Chondrocyte (in vitro differentiated cells): Measurements from ENCODE around the gene MEX3D. TPM values are rescaled to one million over a fixed set of nuclear protein-coding genes. Genes with fewer than 3 reads are reported as not detected.

ENCODE experiments used
- DNase-seq: peaks from one replicate; pipeline ENCODE4 v3.0.0; 2021; ENCODE audit warnings: mixed read lengths, low spot score
- H3K27ac Mint-ChIP-seq: one replicate; pipeline ENCODE4 v1.8.0; 2021; ENCODE audit warnings: mild to moderate bottlenecking, moderate library complexity, mixed read lengths; ENCODE audit not compliant: unreplicated experiment
- H3K27me3 Mint-ChIP-seq: 2 replicates; pipeline ENCODE4 v1.8.0; 2021; ENCODE audit warnings: low read depth, mixed read lengths
- H3K36me3 Mint-ChIP-seq: 2 replicates; pipeline ENCODE4 v1.8.0; 2021; ENCODE audit warnings: low read depth, mixed read lengths
- H3K4me1 Mint-ChIP-seq: 2 replicates; pipeline ENCODE4 v1.8.0; 2021; ENCODE audit warnings: low read depth, mild to moderate bottlenecking, mixed read lengths
- H3K4me3 Mint-ChIP-seq: one replicate; pipeline ENCODE4 v1.8.0; 2021; ENCODE audit warnings: mild to moderate bottlenecking, moderate library complexity, mixed read lengths; ENCODE audit not compliant: unreplicated experiment
- H3K9me3 Mint-ChIP-seq: 2 replicates; pipeline ENCODE4 v1.8.0; 2021; ENCODE audit warnings: low read depth, mixed read lengths
- total RNA-seq: library from RNA; stranded (reverse); gene quantifications from 3 replicates; pipeline ENCODE4 v1.2.1, GENCODE V29; 2021
- TF ChIP-seq, protein P1 (sequence below): fragments of 200-600 bp; sonication (generic); IDR thresholded peaks from 2 replicates; pipeline ENCODE4 v1.5.0; 2021; ENCODE audit warnings: antibody characterized with exemption, mild to moderate bottlenecking, moderate library complexity

Gene MEX3D
- total RNA-seq, 1 donor from 2014 or later: 60.1 TPM

GRCh38 chr19:1601613-1602064, 33.5 kb upstream of the MEX3D start:
- TF ChIP-seq, protein P1, sequence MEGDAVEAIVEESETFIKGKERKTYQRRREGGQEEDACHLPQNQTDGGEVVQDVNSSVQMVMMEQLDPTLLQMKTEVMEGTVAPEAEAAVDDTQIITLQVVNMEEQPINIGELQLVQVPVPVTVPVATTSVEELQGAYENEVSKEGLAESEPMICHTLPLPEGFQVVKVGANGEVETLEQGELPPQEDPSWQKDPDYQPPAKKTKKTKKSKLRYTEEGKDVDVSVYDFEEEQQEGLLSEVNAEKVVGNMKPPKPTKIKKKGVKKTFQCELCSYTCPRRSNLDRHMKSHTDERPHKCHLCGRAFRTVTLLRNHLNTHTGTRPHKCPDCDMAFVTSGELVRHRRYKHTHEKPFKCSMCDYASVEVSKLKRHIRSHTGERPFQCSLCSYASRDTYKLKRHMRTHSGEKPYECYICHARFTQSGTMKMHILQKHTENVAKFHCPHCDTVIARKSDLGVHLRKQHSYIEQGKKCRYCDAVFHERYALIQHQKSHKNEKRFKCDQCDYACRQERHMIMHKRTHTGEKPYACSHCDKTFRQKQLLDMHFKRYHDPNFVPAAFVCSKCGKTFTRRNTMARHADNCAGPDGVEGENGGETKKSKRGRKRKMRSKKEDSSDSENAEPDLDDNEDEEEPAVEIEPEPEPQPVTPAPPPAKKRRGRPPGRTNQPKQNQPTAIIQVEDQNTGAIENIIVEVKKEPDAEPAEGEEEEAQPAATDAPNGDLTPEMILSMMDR: peak; percentile 40
- no peaks in the 10 kb centered on the region for H3K9me3 Mint-ChIP-seq
- no peak overlapping the region for H3K4me3 Mint-ChIP-seq
- H3K27ac Mint-ChIP-seq: peak overlapping the region; percentile 17
- H3K36me3 Mint-ChIP-seq: peaks cover 9% of the 10 kb centered on the region
- DNase-seq: no peak
- H3K27me3 Mint-ChIP-seq: no peaks in the 10 kb centered on the region
- peaks cover 26% of the 10 kb centered on the region for H3K4me1 Mint-ChIP-seq

GRCh38 chr19:1599460-1599846, 31.3 kb upstream of the MEX3D start:
- no peak overlapping the region for H3K27ac Mint-ChIP-seq
- peaks cover 14% of the 10 kb centered on the region for H3K4me1 Mint-ChIP-seq
- no peak for DNase-seq
- peaks cover 9% of the 10 kb centered on the region for H3K36me3 Mint-ChIP-seq
- H3K9me3 Mint-ChIP-seq: no peaks in the 10 kb centered on the region
- TF ChIP-seq, protein P1: no peak
- H3K27me3 Mint-ChIP-seq: no peaks in the 10 kb centered on the region
- H3K4me3 Mint-ChIP-seq: no peak overlapping the region

GRCh38 chr19:1598777-1599459, 30.8 kb upstream of the MEX3D start:
- no peak overlapping the region for H3K4me3 Mint-ChIP-seq
- H3K4me1 Mint-ChIP-seq: peaks cover 9% of the 10 kb centered on the region
- H3K27ac Mint-ChIP-seq: no peak overlapping the region
- TF ChIP-seq, protein P1: no peak
- no peak for DNase-seq
- no peaks in the 10 kb centered on the region for H3K27me3 Mint-ChIP-seq
- H3K9me3 Mint-ChIP-seq: no peaks in the 10 kb centered on the region
- H3K36me3 Mint-ChIP-seq: peaks cover 9% of the 10 kb centered on the region

DNA sequence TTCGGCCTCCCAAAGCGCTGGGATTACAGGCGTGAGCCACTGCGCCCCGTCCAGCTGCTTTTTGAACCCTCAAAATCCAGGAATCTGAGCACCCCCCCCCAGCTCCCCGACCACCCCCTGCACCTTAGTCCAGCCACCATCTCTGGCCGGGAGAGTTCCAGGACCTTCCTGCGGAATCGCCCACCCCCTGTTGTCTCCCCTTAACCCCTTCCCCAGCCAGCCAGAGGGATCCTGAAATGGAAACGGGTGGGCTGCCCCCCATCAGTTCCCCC, 25.3 kb upstream of the MEX3D start:
- Mint-ChIP-seq H3K9me3 (no peaks in the 10 kb centered on the region), H3K4me3 (peak overlapping the region; percentile 89), H3K36me3 (peaks cover 7% of the 10 kb centered on the region), H3K4me1 (peaks cover 22% of the 10 kb centered on the region), H3K27me3 (no peaks in the 10 kb centered on the region), H3K27ac (no peak overlapping the region)
- TF ChIP-seq, protein P1: no peak
- DNase-seq: no peak

DNA sequence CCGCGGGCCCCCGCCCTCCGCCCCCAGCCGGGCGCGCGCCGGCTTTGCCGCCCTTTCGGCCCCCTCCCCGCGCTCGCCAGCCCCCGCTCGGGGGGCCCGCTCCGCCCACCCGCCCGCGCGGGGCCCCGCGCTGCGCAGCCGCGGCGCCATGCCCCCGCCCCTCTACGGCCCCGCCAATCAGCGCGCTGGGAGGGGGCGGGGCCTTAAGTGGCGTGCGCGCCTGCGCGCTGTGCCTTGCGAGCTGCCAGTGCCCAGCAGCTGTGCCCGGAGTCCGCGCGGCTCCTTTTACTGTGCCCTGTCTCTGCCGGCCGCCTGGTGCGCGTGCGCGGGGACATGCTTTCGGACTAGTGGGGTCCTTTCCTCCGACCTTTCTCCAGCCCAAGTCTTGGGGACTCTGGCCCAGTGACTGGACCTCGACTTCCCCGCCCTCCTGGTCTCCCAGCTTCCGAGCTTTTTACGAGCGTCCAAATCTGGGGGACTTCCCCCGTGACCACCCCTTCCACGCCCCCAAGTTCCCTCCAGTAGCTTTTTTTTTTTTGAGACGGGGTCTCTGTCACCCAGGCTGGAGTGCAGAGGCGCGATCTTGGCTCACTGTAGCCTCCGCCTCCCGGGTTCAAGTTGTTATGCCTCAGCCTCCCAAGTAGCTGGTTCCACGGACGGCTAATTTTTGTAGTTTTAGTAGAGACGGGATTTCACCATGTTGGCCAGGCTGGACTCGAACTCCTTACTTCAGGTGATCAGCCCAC, 24.8 kb upstream of the MEX3D start, which contains the start of gene MBD3:
MBD3 (minus strand) TSS at position 111 of the 746 bp plus-strand sequence. CDS start 234 bp downstream, outside the sequence.
- no peaks in the 10 kb centered on the region for H3K27me3 Mint-ChIP-seq

More for the DNA sequence above, 24.8 kb upstream of the MEX3D start, which contains the start of gene MBD3:
- Mint-ChIP-seq H3K4me1 (peaks cover 25% of the 10 kb centered on the region), H3K4me3 (peak within 1 kb of the TSS; percentile 89), H3K27ac (peak within 1 kb of the TSS; percentile 95), H3K36me3 (peaks cover 6% of the 10 kb centered on the region), H3K9me3 (no peaks in the 10 kb centered on the region)
- no peak for DNase-seq
- TF ChIP-seq, protein P1: no peak
